Stimulated activated CD8-positive, alpha-beta memory T cell treated with anti-CD3 and anti-CD28 coated beads, Interleukin-15, amount 100 ng/mL, for 48 hours (primary cell): ENCODE results near the gene LAMA2.

Experiments
- DNase-seq, 2 donors: peaks; one replicate each; pipeline ENCODE4 v3.0.0-alpha.2; 2020; ENCODE audit warnings: low read depth in 2 of 2

LAMA2 gene

DNA sequence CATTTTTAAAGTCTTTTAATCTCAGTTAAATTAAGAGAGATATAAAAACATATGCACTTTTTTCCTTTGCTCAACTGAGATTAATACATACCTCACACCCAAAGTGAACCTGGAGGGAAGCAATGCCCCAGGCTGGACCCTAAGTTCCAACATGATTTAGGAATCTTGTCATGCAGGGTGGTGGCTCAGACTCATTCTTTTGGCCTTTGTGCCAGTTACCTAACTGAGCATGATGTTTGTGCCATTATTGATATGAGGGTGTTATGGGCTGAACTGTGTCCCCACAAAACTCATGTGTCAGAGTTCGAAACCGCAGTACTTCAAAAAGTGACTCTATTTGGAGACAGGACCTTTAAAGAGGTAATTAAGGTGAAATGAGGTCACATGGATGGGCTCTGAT is 639.0 kb downstream of the LAMA2 start:
- DNase-seq = no peak

DNA sequence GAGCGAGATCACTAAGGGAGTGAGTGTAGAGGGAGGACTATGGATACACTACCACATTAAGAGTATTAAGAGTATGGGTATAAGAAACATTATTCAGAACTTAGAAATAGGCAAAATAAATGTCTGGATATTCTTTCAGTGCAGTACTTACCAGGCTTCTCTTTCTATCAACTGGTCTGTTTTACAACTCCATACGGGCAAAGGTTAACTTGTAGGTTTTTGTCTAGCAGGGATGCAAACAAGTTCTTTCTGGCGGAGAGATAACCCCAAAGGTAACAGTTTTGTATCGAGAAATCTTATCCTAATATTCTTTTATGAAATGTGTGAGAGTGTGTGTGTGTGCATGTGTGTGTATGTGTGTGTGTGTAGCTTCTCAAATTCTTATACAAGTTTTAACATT is 640.9 kb downstream of the LAMA2 start:
- no peak for DNase-seq

DNA sequence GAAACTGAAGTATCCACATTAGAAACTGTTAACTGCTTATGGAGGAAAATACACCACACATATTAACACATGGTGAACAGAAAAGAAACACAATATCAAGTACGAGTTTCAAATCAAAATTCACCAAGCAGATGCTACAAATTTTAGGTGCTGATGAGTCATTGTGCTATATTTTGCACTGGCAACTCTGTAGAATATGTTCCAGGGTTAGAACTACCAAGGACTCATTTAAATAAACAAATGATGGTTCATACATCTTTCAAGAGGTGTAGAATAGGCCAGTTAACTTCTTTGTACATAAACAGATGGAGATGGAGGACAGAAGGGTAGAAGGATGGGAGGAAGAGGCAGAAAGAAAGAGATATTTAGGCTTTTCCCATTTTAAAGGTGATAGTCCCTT is 642.1 kb downstream of the LAMA2 start:
- DNase-seq = no peak

DNA sequence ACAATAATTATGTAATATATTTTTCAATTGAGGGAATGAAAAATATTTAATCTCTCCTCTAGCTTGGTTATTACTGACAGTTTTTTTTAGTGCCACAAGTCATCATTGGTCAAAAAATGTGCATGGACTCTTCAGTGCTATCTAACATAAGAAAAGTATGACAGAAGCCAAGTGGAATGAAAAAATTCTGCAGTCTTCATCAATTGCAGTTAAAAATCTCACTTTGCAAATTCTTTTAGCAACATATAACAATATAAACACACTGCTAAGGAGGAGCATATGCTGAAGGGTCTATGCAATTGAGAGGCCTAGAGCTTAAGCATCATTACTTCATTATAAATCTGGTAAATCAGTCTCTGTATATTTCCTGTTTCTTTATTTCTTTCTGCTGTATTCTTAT is 652.0 kb downstream of the LAMA2 start:
- DNase-seq = no peak

DNA sequence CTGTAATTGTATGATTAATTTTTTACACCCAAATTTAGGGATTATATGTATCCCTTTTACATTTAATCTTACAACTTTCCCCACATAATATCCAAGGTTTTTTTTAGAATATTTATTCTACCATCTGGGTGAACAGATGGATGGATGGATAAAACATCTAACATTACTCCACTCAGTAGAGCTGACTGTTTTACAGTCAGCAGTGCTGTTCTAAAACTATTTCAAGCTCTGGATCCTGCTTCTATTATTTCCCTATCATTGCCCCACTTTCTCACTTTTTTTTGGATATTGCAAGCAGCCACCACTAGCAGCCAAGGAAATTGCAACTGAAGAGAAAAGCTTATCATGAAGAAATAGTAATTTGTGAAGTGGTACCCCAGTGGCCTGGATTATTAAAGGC is 653.3 kb downstream of the LAMA2 start:
- DNase-seq = no peak

DNA sequence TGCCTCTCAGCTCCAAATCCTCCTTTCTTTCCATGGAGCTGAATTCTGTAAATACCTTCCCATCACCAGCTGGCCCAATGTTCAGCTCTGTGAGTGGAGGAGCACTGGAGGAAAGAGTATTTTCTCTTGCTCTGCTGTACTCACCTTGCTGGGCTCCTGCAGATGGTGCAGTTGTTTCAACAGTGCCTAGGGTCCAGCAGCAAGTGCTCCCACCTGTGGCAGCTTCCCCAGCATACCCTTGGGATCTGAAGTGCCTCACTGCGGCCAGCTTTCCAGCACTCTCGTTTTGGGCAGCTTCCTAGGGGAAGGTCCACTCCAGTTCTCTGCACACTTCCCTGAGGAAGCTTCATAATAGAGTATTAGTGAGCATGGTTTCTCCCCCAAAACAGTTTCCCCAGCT is 656.1 kb downstream of the LAMA2 start:
- no peak for DNase-seq

DNA sequence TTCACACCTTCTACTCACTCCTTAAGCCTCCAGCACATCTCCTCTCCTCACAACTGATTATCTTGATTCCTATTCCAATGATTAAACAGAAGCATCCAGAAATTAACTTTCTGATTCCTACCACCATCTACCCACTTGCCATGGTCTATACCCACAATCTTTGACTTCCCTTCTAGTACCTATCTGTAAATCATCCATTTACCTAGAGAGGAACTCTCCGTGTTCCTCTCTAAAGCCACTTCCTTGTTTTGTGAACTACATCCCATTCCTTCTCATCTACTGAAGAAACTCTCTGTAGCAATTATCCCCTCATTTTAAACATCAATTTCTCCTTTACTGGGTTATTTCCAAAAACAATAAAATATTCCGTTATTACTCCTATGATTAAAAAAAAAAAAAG is 659.8 kb downstream of the LAMA2 start:
- no peak for DNase-seq

DNA sequence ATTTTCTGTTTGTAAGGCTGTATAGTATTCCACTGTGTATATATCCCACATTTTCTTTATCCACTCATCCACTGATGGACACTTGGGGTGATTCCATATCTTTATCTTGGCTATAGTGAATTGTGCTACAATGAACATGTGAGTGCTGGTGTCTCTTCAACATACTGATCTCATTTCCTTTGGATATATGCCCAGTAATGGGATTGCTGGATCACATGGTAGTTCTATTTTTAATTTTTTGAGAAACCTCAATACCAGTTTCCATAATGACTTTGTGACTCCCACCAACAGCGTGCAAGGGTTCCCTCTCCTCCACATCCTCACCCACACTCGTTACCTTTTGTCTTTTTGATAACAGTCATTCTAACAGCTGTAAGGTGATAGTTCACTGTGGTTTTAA is 661.0 kb downstream of the LAMA2 start:
- DNase-seq = no peak

DNA sequence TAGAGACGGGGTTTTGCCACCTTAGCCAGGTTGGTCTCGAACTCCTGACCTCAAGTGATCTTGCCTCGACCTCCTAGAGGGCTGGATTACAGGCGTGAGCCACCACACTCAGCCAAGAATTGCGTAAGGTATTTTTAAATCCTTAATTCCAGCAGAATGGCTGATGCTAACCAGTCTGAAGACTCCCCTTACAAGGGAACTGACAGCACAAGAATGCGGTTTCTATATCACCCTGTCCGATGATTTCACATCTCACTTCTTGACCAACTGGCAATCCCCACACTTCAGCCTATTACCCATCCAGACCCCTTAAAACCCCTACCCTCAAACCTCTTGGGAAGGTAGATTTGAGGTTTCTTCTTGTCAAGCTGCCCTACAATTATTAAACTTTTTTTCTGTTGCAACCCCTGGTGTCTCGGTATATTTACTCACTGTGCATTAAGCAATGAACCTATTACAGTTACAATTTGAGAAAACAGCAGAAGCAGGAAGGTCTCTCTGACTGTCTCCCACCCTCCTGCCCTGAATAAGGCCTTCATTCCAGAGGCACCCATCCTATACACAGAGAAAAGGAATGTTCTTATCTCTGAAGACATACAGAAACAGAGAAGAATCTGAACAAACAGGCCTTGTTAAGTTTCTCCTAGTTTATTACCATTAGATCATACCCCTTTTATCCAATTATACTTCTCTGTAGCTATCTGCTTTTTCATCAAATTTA is 662.1 kb downstream of the LAMA2 start:
- DNase-seq = no peak

DNA sequence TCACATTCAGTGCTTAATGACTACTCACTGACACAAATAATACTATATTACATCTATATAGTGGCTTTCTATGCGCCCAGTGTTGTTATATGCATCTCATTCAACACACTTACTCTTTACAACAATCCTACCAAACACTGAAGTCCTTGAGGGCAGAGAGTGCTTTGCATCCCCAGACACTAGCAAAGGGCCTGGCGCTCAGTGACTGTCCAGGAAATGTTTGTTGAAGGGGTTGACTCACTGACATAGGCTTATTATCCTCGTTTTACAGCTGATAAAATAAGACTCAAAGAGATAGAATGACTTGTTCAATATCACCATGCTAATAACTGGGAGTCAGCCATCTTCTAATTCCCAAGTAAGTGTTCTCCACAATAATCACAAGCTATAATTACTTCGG is 663.8 kb downstream of the LAMA2 start:
- no peak for DNase-seq

DNA sequence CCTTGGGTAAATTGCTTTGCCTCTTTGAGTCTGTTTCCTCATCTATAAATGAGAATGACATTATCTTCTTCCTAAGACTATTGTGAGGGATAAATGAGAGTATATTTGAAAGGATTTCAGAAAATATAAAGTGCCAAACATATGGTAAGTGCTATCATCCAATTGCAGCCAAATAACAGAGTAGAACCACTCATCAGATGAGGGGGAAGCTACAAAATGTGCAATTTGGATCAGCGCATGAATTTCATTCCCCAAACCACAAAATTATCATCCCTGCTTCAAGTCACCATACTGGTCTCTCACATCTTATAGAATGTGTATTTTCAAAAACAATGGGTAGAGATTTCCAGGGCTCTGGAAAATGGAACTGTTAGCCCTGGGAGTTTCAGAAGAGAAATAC is 668.5 kb downstream of the LAMA2 start:
- no peak for DNase-seq

DNA sequence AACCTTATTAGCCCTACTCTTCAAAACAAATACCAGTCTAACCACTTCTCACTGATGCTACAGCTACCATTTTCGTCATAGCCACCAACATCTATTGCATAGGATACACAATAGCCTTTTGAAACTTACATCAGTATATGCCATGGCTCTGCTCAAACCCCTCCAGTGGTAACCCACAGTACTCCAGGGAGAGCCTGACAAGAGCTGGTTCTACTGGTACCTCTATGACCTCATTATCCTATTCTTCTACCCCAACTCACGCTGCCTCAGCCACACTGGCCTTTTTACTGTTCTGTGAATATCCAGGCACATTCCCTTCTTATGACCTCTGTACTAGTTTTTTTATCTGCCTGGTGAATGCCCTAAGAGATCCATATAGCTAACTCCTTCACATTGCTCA is 669.5 kb downstream of the LAMA2 start:
- DNase-seq = no peak

DNA sequence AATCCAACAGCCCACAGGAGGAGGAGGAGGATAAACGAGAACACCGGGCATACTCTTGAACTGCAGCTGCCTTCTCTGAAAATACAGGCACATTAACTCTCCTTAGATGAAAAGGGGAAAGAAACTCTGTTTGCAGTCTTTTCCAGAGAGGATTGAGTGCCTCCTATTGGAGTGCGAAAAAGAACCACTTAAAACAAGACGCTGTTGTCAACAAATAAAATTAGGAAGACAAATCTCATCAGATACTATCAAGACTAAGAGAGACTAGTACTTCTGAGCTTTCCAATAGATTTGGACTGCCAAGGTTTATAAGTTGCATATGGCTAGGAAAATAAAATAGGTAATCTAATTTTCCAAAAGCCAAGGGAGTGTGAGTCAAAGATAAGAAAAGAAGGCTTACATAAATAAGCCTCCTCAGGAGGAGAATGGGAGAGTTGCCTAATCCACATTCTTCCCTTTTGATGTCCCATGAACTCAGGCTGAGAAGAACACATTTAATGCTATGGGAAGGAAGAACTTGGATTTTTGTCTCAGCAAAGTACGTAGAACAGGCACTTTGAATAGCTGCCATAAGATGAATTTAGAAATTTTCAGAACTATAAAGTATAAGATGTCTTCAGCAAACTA is 672.4 kb downstream of the LAMA2 start:
- DNase-seq = no peak

DNA sequence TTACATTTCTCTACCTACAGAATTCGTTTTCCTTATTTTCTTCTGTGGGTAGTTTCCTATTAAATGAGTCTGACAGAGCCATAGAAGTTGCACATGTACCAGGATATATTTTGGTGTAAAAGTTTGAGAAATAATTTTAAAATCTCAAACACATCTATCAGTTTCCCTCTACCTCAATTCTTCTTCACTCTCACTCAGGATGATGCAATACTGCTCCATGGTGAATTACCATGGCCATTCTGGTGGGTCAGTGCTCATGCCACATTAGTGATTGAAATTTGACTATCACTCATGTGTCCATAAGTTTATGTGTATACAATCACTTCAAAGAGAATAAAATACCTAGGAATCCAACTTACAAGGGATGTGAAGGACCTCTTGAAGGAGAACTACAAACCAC is 675.3 kb downstream of the LAMA2 start:
- DNase-seq = no peak

DNA sequence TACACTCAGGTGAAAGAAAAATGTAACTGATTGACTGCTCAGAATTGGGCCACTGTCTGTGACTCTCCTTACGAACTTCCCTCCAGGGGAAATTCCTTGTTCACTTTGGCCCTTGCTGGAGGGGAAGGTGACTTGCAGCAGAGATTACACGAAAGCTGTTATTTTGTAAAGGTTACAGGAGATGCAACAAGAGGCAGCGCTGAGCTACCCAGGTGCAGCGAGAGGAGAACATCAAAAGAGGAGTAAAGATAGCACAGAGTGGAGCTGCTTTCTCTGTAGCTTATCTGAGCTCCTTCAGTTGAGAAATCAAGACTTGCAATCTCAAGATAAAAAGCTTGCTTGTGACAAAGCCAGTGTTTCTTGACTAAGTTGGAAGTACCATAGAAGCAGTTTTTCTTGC is 682.4 kb downstream of the LAMA2 start:
- no peak for DNase-seq

DNA sequence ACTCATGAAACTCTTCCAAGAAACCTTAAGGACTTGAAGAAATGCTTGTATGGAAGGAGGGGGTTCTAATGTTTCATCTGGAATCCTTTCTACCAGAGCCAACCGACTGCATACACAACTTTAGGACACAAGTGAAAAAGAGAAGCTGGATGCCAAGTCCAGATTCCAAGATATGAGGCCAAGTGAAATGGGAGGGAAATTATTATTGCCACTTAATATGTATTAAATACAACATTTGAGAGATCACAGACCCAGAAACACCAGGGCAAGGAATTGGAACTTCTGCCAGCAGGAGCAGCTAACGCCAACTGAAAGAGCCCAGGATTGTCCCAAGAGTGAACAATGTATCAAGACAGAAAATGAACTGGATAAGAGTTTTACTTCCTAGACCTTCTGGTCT is 682.9 kb downstream of the LAMA2 start:
- no peak for DNase-seq
